Neural progenitor cell (in vitro differentiated cells): Measurements from ENCODE around the gene PCLO. TPM values are rescaled to one million over a fixed set of nuclear protein-coding genes. Genes with fewer than 3 reads are reported as not detected.

Experiments used
- DNase-seq: peaks from one replicate; pipeline ENCODE4 v3.0.0-alpha.2; 2016; ENCODE audit warnings: low spot score
- H2AFZ ChIP-seq: fragments of 200-600 bp; sonication (generic); replicated peaks from 2 replicates; pipeline ENCODE4 v1.6.1; 2016; ENCODE audit warnings: antibody characterized with exemption
- H3F3A ChIP-seq: fragments of 200-600 bp; sonication (generic); 2 replicates; pipeline ENCODE4 v1.6.1; 2016; ENCODE audit warnings: antibody characterized with exemption, low read depth
- H3K27ac ChIP-seq: fragments of 200-600 bp; sonication (generic); 2 replicates; pipeline ENCODE4 v1.5.1; 2016; ENCODE audit warnings: mild to moderate bottlenecking
- H3K27me3 ChIP-seq: fragments of 200-600 bp; sonication (generic); 2 replicates; pipeline ENCODE4 v1.6.1; 2016; ENCODE audit warnings: mild to moderate bottlenecking, moderate library complexity
- H3K36me3 ChIP-seq: fragments of 200-600 bp; sonication (generic); 2 replicates; pipeline ENCODE4 v1.5.1; 2016
- H3K4me1 ChIP-seq: fragments of 200-600 bp; sonication (generic); 2 replicates; pipeline ENCODE4 v1.6.1; 2016; ENCODE audit warnings: mixed run types
- H3K4me2 ChIP-seq: fragments of 200-600 bp; sonication (generic); 2 replicates; pipeline ENCODE4 v1.6.1; 2016
- H3K4me3 ChIP-seq: fragments of 200-600 bp; sonication (generic); 2 replicates; pipeline ENCODE4 v1.5.1; 2016
- H3K79me2 ChIP-seq: fragments of 200-600 bp; sonication (generic); 2 replicates; pipeline ENCODE4 v1.6.1; 2016; ENCODE audit warnings: low read depth
- H3K9ac ChIP-seq: fragments of 200-600 bp; sonication (generic); 2 replicates; pipeline ENCODE4 v1.6.1; 2016
- H3K9me3 ChIP-seq: fragments of 200-600 bp; sonication (generic); 2 replicates; pipeline ENCODE4 v1.5.1; 2016; ENCODE audit warnings: low read depth
- H4K20me1 ChIP-seq: fragments of 200-600 bp; sonication (generic); 2 replicates; pipeline ENCODE4 v1.6.1; 2016; ENCODE audit warnings: low read depth
- H3K27ac Mint-ChIP-seq: 3 replicates; pipeline ENCODE4 v1.8.0; 2021; ENCODE audit warnings: mixed read lengths
- H3K27me3 Mint-ChIP-seq: 2 replicates; pipeline ENCODE4 v1.8.0; 2022; ENCODE audit warnings: low read depth, mild to moderate bottlenecking, inconsistent platforms, moderate library complexity, mixed read lengths; ENCODE audit not compliant: insufficient read depth
- H3K36me3 Mint-ChIP-seq: 3 replicates; pipeline ENCODE4 v1.8.0; 2021; ENCODE audit warnings: mixed read lengths
- H3K4me1 Mint-ChIP-seq: 3 replicates; pipeline ENCODE4 v1.8.0; 2021; ENCODE audit warnings: mixed read lengths
- H3K4me3 Mint-ChIP-seq: 3 replicates; pipeline ENCODE4 v1.8.0; 2021; ENCODE audit warnings: mild to moderate bottlenecking, moderate library complexity, mixed read lengths
- H3K9me3 Mint-ChIP-seq: 3 replicates; pipeline ENCODE4 v1.8.0; 2020; ENCODE audit warnings: mixed read lengths
- EZH2 ChIP-seq: fragments of 200-600 bp; sonication (generic); IDR thresholded peaks from 2 replicates; pipeline ENCODE4 v1.6.1; 2017; ENCODE audit warnings: antibody characterized with exemption, mild to moderate bottlenecking, moderate library complexity
- EZH2phosphoT487 ChIP-seq: fragments of 200-600 bp; sonication (generic); IDR thresholded peaks from 2 replicates; pipeline ENCODE4 v1.6.1; 2017; ENCODE audit warnings: antibody characterized with exemption
- total RNA-seq: library from RNA; depleted of rRNA; stranded (reverse); fragments of >200 nt; gene quantifications from 2 replicates; pipeline ENCODE4 v1.2.3, GENCODE V29; 2015; ENCODE audit warnings: low replicate concordance
- TF ChIP-seq, protein P1 (sequence below): fragments of 200-600 bp; sonication (generic); IDR thresholded peaks from 2 replicates; pipeline ENCODE4 v1.5.1; 2017; ENCODE audit warnings: antibody characterized with exemption, mild to moderate bottlenecking

The PCLO gene
- total RNA-seq, 1 donor from 2014 or later = 2.0 TPM

DNA sequence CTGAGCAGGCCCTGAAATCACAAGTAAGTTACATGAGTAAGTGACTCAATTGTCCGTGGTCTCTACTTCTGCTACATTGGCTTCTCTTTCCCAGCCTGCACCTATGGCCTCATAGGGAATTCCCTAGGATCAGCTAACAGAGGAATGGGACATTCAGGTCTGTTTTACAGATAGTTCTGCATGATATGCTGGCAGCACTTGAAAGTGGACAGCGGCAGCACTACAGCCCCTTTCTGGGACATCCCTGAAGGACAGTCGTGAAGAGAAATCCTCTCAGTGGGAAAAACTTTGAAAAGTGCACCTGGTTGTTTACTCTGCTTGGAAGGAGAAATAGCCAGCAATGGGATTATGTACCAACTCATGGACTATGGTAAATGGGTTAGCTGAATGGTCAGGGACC, 426.1 kb downstream of the PCLO start:
- no peak overlapping the region for H2AFZ ChIP-seq
- no peak for TF ChIP-seq EZH2phosphoT487
- no peak for TF ChIP-seq EZH2
- TF ChIP-seq, protein P1, sequence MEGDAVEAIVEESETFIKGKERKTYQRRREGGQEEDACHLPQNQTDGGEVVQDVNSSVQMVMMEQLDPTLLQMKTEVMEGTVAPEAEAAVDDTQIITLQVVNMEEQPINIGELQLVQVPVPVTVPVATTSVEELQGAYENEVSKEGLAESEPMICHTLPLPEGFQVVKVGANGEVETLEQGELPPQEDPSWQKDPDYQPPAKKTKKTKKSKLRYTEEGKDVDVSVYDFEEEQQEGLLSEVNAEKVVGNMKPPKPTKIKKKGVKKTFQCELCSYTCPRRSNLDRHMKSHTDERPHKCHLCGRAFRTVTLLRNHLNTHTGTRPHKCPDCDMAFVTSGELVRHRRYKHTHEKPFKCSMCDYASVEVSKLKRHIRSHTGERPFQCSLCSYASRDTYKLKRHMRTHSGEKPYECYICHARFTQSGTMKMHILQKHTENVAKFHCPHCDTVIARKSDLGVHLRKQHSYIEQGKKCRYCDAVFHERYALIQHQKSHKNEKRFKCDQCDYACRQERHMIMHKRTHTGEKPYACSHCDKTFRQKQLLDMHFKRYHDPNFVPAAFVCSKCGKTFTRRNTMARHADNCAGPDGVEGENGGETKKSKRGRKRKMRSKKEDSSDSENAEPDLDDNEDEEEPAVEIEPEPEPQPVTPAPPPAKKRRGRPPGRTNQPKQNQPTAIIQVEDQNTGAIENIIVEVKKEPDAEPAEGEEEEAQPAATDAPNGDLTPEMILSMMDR = no peak
- H3K4me1 Mint-ChIP-seq = peaks cover 6% of the 10 kb centered on the region
- no peaks in the 10 kb centered on the region for H4K20me1 ChIP-seq
- no peaks in the 10 kb centered on the region for H3K27me3 Mint-ChIP-seq
- no peaks in the 10 kb centered on the region for H3F3A ChIP-seq
- H3K27ac Mint-ChIP-seq = no peak overlapping the region
- no peaks in the 10 kb centered on the region for H3K9me3 ChIP-seq
- no peaks in the 10 kb centered on the region for H3K27me3 ChIP-seq
- DNase-seq = no peak
- H3K27ac ChIP-seq = no peak overlapping the region
- no peaks in the 10 kb centered on the region for H3K36me3 ChIP-seq
- no peaks in the 10 kb centered on the region for H3K79me2 ChIP-seq
- no peaks in the 10 kb centered on the region for H3K36me3 Mint-ChIP-seq
- no peaks in the 10 kb centered on the region for H3K4me1 ChIP-seq
- no peak overlapping the region for H3K4me3 ChIP-seq
- no peak overlapping the region for H3K4me2 ChIP-seq
- no peaks in the 10 kb centered on the region for H3K9me3 Mint-ChIP-seq
- no peak overlapping the region for H3K9ac ChIP-seq
- H3K4me3 Mint-ChIP-seq = no peak overlapping the region

DNA sequence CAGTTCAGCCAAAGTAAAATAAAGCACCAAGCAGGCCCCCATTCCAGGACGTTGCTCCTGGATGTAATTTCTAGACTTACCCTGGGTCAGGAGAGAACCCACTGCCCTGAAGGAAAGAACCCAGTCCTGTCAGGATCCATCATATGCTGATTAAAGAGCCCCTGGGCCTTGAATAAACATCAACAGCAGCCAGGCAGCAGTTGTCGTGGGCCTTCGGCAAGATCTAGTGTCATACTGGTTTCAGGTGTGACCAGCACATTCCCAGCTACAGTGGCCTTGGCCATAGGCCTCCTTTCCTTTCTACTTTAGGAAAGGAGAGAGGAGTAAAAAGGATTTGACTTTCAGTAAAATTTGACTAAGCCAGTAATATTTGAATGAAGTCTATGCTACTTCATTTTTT, 430.0 kb downstream of the PCLO start:
- TF ChIP-seq EZH2 = no peak
- no peak for TF ChIP-seq EZH2phosphoT487
- TF ChIP-seq, protein P1 = no peak
- Histone ChIP-seq H3K4me1 (no peaks in the 10 kb centered on the region), H3K36me3 (no peaks in the 10 kb centered on the region), H3K27ac (no peak overlapping the region), H3K27me3 (no peaks in the 10 kb centered on the region), H3K4me3 (no peak overlapping the region), H3K79me2 (no peaks in the 10 kb centered on the region), H3K9ac (no peak overlapping the region), H3K4me2 (no peak overlapping the region), H4K20me1 (no peaks in the 10 kb centered on the region), H2AFZ (no peak overlapping the region), H3F3A (no peaks in the 10 kb centered on the region), H3K9me3 (no peaks in the 10 kb centered on the region)
- Mint-ChIP-seq H3K4me1 (no peaks in the 10 kb centered on the region), H3K27me3 (no peaks in the 10 kb centered on the region), H3K4me3 (no peak overlapping the region), H3K9me3 (no peaks in the 10 kb centered on the region), H3K27ac (no peak overlapping the region), H3K36me3 (no peaks in the 10 kb centered on the region)
- no peak for DNase-seq

DNA sequence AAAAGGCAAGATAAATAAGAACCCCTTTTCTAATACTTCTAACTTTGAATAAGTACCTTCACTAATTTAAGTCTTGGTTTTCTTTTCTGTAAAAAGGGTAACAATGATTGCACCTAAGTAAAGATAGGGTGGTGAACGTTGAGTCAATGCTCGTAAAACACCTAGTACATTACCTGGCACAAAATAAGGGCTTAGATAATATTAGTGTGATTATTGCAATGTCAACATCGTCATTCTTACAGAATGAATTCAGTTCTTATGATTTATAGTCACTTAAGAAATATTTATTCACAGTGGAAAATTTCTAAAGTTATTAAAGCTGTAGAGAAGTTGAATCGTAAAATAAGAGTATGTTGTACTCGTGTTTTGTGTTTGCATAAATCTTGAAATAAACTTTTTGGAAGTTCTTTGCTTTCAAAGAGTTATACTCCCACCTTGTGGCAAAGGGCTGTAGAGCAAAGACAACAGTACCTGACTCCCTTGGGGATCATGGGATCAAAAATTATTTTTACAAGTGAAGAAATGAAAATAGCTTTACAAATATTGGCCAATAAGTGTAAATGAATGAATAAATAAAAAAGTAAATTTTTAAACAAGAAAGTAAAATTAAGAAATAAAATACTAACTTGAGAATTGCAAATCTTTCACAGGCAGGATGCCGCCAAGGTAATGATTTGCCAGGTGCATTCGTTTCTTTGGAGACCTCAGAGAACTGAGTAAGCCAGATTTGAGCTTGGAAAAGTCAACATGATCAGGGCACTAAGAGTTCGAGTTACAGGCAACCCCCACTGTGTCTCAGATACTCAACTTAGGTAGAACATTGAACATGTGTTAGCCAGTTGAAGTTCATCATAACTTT, 433.3 kb downstream of the PCLO start:
- Histone ChIP-seq H4K20me1 (no peaks in the 10 kb centered on the region), H2AFZ (no peak overlapping the region), H3K36me3 (no peaks in the 10 kb centered on the region), H3K4me1 (no peaks in the 10 kb centered on the region), H3K27me3 (no peaks in the 10 kb centered on the region), H3K9ac (no peak overlapping the region), H3K79me2 (no peaks in the 10 kb centered on the region), H3K4me3 (no peak overlapping the region), H3K4me2 (no peak overlapping the region), H3F3A (no peaks in the 10 kb centered on the region), H3K9me3 (no peaks in the 10 kb centered on the region), H3K27ac (no peak overlapping the region)
- Mint-ChIP-seq H3K36me3 (no peaks in the 10 kb centered on the region), H3K27me3 (no peaks in the 10 kb centered on the region), H3K27ac (no peak overlapping the region), H3K4me1 (no peaks in the 10 kb centered on the region), H3K4me3 (no peak overlapping the region), H3K9me3 (no peaks in the 10 kb centered on the region)
- DNase-seq = peak; percentile 49
- no peak for TF ChIP-seq EZH2phosphoT487
- TF ChIP-seq, protein P1 = peak; percentile 90
